ENCODE measurements around the gene ME3.

ME3 gene

GRCh38 chr11:86718521-86718920 lies 46.1 kb upstream of the ME3 start:
- Histone ChIP-seq H3K27me3 (replicated peaks; ENCODE audit: control insufficient read depth, insufficient read depth, low read length) (no peaks in the 10 kb centered on the region; the same call in 1 of the 2 replicates), H3K4me3 (replicated peaks; ENCODE audit: low read depth, low read length) (no peak overlapping the region), H3K36me3 (ENCODE audit: control insufficient read depth, insufficient read depth, low read length) (no peaks in the 10 kb centered on the region)
- DNase-seq (ENCODE audit: extremely low read depth, insufficient read length): no peak
- TF ChIP-seq, protein P1, sequence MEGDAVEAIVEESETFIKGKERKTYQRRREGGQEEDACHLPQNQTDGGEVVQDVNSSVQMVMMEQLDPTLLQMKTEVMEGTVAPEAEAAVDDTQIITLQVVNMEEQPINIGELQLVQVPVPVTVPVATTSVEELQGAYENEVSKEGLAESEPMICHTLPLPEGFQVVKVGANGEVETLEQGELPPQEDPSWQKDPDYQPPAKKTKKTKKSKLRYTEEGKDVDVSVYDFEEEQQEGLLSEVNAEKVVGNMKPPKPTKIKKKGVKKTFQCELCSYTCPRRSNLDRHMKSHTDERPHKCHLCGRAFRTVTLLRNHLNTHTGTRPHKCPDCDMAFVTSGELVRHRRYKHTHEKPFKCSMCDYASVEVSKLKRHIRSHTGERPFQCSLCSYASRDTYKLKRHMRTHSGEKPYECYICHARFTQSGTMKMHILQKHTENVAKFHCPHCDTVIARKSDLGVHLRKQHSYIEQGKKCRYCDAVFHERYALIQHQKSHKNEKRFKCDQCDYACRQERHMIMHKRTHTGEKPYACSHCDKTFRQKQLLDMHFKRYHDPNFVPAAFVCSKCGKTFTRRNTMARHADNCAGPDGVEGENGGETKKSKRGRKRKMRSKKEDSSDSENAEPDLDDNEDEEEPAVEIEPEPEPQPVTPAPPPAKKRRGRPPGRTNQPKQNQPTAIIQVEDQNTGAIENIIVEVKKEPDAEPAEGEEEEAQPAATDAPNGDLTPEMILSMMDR (IDR thresholded peaks at IDR 0.05; ENCODE audit: insufficient read depth, low read length, poor library complexity, severe bottlenecking): no peak

DNA sequence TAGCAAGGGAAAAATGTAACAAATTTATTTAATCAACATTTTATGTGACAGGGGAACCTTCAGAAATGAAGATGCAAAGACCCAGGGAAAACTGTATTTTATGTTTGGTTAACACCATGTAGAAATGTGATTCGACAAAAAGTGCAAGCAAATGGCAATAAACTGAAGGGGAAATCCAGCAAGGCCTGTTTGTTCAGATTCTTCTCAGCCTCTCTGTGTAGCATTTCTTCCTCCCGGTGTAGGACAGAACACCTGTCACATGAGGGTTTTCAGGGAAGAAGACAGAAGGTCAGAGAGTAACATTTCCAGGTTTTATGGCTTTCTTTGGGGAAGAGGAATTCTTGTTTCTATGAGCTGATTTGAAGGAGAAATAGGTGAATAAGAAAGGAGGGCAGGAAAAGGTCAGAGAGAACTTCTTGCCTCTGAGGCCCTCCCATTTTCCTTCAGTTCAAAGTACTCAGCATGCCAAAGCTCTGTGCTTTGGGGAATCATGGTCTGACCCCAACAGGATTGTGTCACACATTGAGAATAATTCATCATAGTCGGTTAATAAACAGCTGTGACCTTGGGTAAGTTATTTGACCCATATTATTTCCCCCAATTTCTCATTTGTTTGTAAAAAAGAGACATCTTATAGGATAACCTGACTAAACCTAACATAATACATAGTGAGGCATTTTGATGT lies 45.5 kb upstream of the ME3 start:
- TF ChIP-seq, protein P1 (IDR thresholded peaks at IDR 0.05; ENCODE audit: insufficient read depth, low read length, poor library complexity, severe bottlenecking): no peak
- Histone ChIP-seq H3K4me3 (replicated peaks; ENCODE audit: low read depth, low read length) (no peak overlapping the region), H3K36me3 (ENCODE audit: control insufficient read depth, insufficient read depth, low read length) (no peaks in the 10 kb centered on the region), H3K27me3 (replicated peaks; ENCODE audit: control insufficient read depth, insufficient read depth, low read length) (no peaks in the 10 kb centered on the region; the same call in 1 of the 2 replicates)
- DNase-seq (ENCODE audit: extremely low read depth, insufficient read length): no peak

- Histone ChIP-seq H3K4me3 (replicated peaks; ENCODE audit: low read depth, low read length) (no peak overlapping the region), H3K36me3 (ENCODE audit: control insufficient read depth, insufficient read depth, low read length) (no peaks in the 10 kb centered on the region), H3K27me3 (replicated peaks; ENCODE audit: control insufficient read depth, insufficient read depth, low read length) (no peaks in the 10 kb centered on the region; the same call in 1 of the 2 replicates)
- DNase-seq (ENCODE audit: extremely low read depth, insufficient read length): no peak
- TF ChIP-seq, protein P1 (IDR thresholded peaks at IDR 0.05; ENCODE audit: insufficient read depth, low read length, poor library complexity, severe bottlenecking): no peak
Observed at GRCh38 chr11:86715611-86716010, 43.2 kb upstream of the ME3 start.

- Histone ChIP-seq H3K27me3 (replicated peaks; ENCODE audit: control insufficient read depth, insufficient read depth, low read length) (no peaks in the 10 kb centered on the region; the same call in 1 of the 2 replicates), H3K36me3 (ENCODE audit: control insufficient read depth, insufficient read depth, low read length) (no peaks in the 10 kb centered on the region), H3K4me3 (replicated peaks; ENCODE audit: low read depth, low read length) (no peak overlapping the region)
- no peak for DNase-seq (ENCODE audit: extremely low read depth, insufficient read length)
- TF ChIP-seq, protein P1 (IDR thresholded peaks at IDR 0.05; ENCODE audit: insufficient read depth, low read length, poor library complexity, severe bottlenecking): no peak
Observed at GRCh38 chr11:86713552-86713951, 41.1 kb upstream of the ME3 start.

GRCh38 chr11:86710936-86711335 lies 38.5 kb upstream of the ME3 start:
- H3K36me3 ChIP-seq (ENCODE audit: control insufficient read depth, insufficient read depth, low read length): no peaks in the 10 kb centered on the region
- no peak for DNase-seq (ENCODE audit: extremely low read depth, insufficient read length)
- H3K4me3 ChIP-seq (replicated peaks; ENCODE audit: low read depth, low read length): no peak overlapping the region
- TF ChIP-seq, protein P1 (IDR thresholded peaks at IDR 0.05; ENCODE audit: insufficient read depth, low read length, poor library complexity, severe bottlenecking): no peak
- H3K27me3 ChIP-seq (replicated peaks; ENCODE audit: control insufficient read depth, insufficient read depth, low read length): no peaks in the 10 kb centered on the region

Data from GM06990 (cell line).